Measurements from ENCODE around the gene UBR4.
"Not testable (repeated sequence)": the region's sequence is repeated elsewhere in the genome, so short reads cannot be mapped to it uniquely, and the experiment has no call there.

The UBR4 gene

GRCh38 chr1:19209990-19210771 is at the start of gene UBR4:
UBR4 (minus strand) TSS chr1:19210266; CDS start chr1:19210248, 18 bp downstream.
- peak; percentile 94 for DNase-seq

- no peak for DNase-seq
Measured at GRCh38 chr1:19258353-19258752, 48.3 kb upstream of the UBR4 start.

GRCh38 chr1:19257178-19257914 is 47.3 kb upstream of the UBR4 start:
- no peak for DNase-seq

- not testable (repeated sequence) for DNase-seq
Measured at GRCh38 chr1:19256301-19256700, 46.2 kb upstream of the UBR4 start.

GRCh38 chr1:19255288-19255687 is 45.2 kb upstream of the UBR4 start:
- no peak for DNase-seq

- no peak for DNase-seq
Measured at GRCh38 chr1:19254416-19254815, 44.4 kb upstream of the UBR4 start.

- DNase-seq, result peak; percentile 68
Measured at GRCh38 chr1:19251305-19252196, 41.5 kb upstream of the UBR4 start, which contains the start of the genes EMC1 and MRTO4. EMC1 (minus strand) TSS chr1:19251524; CDS start chr1:19251509, 15 bp downstream. MRTO4 (plus strand) TSS chr1:19251805; CDS start chr1:19251836, 31 bp downstream.

GRCh38 chr1:19250629-19251304 is 40.7 kb upstream of the UBR4 start:
- no peak for DNase-seq

- peak; percentile 20 for DNase-seq
Measured at GRCh38 chr1:19240673-19241538, 30.8 kb upstream of the UBR4 start.

GRCh38 chr1:19239876-19240275 is 29.8 kb upstream of the UBR4 start:
- DNase-seq, result no peak

GRCh38 chr1:19234224-19234623 is 24.2 kb upstream of the UBR4 start:
- DNase-seq, result no peak

- peak; percentile 26 for DNase-seq
Measured at GRCh38 chr1:19232524-19232846, 22.4 kb upstream of the UBR4 start.

GRCh38 chr1:19231736-19232523 is 21.9 kb upstream of the UBR4 start:
- DNase-seq, result not testable (repeated sequence)

GRCh38 chr1:19229828-19230325 is 19.8 kb upstream of the UBR4 start:
- DNase-seq, result no peak

- DNase-seq, result no peak
Measured at GRCh38 chr1:19229229-19229628, 19.2 kb upstream of the UBR4 start.

GRCh38 chr1:19222979-19223824 is 13.1 kb upstream of the UBR4 start:
- DNase-seq, result no peak

GRCh38 chr1:19222573-19222972 is 12.5 kb upstream of the UBR4 start:
- DNase-seq, result no peak

GRCh38 chr1:19220991-19221390 is 10.9 kb upstream of the UBR4 start:
- DNase-seq, result peak; percentile 24

- DNase-seq, result no peak
Measured at GRCh38 chr1:19220080-19220846, 10.2 kb upstream of the UBR4 start.

Data from NCI-H2029 (cell line).